Stimulated activated CD4-positive, alpha-beta T cell treated with anti-CD3 and anti-CD28 coated beads, TNF-alpha, amount 100 ng/mL, for 24 hours (primary cell): ENCODE measurements around the gene CYREN.
"Not testable (repeated sequence)": the region's sequence is repeated elsewhere in the genome, so short reads cannot be mapped to it uniquely, and the experiment has no call there.

Source experiments
- DNase-seq, 3 experiments: peaks; one replicate each; pipeline ENCODE4 v3.0.0-alpha.2; 2020; ENCODE audit warnings: low read depth in 3 of 3

Gene CYREN

GRCh38 chr7:135179321-135179925, 8.9 kb upstream of the CYREN start:
- DNase-seq, result no peak

GRCh38 chr7:135178364-135178763, 7.9 kb upstream of the CYREN start:
- DNase-seq, result no peak

- DNase-seq, result no peak
Observed at GRCh38 chr7:135177028-135177696, 6.7 kb upstream of the CYREN start.

GRCh38 chr7:135175931-135176330, 5.4 kb upstream of the CYREN start:
- DNase-seq, result no peak

GRCh38 chr7:135174941-135175340, 4.4 kb upstream of the CYREN start:
- DNase-seq, result no peak

GRCh38 chr7:135173916-135174315, 3.4 kb upstream of the CYREN start:
- DNase-seq, result not testable (repeated sequence)

- not testable (repeated sequence) for DNase-seq
Observed at GRCh38 chr7:135171581-135172291, 1.2 kb upstream of the CYREN start.

- not testable (repeated sequence) for DNase-seq
Observed at GRCh38 chr7:135170998-135171481, 533 bp upstream of the CYREN start.

- DNase-seq, result no peak
Observed at GRCh38 chr7:135169964-135170273, 588 bp downstream of the CYREN start.

- peak in 2 of 3 experiments; percentile 23 to 61 for DNase-seq
Observed at GRCh38 chr7:135169141-135169963, 1.2 kb downstream of the CYREN start.

GRCh38 chr7:135168489-135169140, 1.9 kb downstream of the CYREN start:
- no peak for DNase-seq

- DNase-seq, result no peak
Observed at GRCh38 chr7:135168001-135168400, 2.5 kb downstream of the CYREN start.

GRCh38 chr7:135167365-135167917, 3.1 kb downstream of the CYREN start:
- DNase-seq, result no peak

- no peak for DNase-seq
Observed at GRCh38 chr7:135166338-135166990, 4.0 kb downstream of the CYREN start.

GRCh38 chr7:135165862-135166261, 4.6 kb downstream of the CYREN start:
- DNase-seq, result no peak

GRCh38 chr7:135164357-135165061, 6.0 kb downstream of the CYREN start:
- DNase-seq, result no peak

- no peak for DNase-seq
Observed at GRCh38 chr7:135162382-135163001, 8.0 kb downstream of the CYREN start.

GRCh38 chr7:135161669-135162068, 8.8 kb downstream of the CYREN start:
- no peak for DNase-seq

- DNase-seq, result no peak
Observed at GRCh38 chr7:135160858-135161653, 9.5 kb downstream of the CYREN start.
